Stimulated activated CD8-positive, alpha-beta memory T cell treated with anti-CD3 and anti-CD28 coated beads, Interleukin-15, amount 100 ng/mL, for 48 hours (primary cell): ENCODE measurements around the gene CD8A.

Source experiments
- DNase-seq, 2 donors: peaks; one replicate each; pipeline ENCODE4 v3.0.0-alpha.2; 2020; ENCODE audit warnings: low read depth in 2 of 2

The CD8A gene

DNA sequence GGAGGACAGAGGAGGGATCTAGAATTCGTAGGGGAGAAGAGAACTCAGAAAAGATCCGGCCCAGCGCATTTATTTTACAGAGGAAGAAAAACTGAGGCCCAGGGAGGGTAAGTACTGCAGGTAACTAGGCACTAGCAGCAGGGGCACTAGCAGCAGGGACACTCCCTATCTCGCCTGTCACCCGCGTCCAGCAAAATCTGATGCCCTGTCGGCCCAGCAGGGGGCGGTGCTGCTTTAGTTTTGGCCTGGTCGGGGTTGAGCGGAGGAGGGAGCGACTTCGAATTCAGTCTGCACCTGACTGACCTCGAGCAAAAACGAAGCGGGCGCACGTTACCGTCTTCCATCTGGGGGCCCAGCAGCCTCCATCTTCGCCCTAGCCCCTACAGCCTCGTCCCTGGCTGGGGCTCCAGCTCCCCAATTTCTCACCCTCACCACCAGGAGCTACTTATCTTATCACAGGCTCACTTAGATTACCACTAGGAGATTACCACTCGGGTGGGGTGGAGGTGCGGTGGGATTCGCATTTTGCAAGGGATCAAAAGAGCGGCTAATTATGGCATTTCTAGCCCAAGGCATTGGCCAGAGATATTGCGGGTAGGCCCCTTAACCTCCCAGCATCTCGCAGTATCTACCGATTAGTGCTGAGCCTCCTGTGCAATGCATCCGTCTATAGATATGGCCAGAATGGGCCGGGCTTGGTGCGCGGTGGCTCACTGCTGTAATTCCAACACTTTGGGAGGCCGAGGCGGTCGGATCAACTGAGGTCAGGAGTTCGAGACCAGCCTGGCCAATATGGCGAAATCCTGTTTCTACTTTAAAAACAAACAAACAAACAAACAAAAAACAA lies 17.8 kb upstream of the CD8A start:
- peak; percentile 90 to 93 for DNase-seq

DNA sequence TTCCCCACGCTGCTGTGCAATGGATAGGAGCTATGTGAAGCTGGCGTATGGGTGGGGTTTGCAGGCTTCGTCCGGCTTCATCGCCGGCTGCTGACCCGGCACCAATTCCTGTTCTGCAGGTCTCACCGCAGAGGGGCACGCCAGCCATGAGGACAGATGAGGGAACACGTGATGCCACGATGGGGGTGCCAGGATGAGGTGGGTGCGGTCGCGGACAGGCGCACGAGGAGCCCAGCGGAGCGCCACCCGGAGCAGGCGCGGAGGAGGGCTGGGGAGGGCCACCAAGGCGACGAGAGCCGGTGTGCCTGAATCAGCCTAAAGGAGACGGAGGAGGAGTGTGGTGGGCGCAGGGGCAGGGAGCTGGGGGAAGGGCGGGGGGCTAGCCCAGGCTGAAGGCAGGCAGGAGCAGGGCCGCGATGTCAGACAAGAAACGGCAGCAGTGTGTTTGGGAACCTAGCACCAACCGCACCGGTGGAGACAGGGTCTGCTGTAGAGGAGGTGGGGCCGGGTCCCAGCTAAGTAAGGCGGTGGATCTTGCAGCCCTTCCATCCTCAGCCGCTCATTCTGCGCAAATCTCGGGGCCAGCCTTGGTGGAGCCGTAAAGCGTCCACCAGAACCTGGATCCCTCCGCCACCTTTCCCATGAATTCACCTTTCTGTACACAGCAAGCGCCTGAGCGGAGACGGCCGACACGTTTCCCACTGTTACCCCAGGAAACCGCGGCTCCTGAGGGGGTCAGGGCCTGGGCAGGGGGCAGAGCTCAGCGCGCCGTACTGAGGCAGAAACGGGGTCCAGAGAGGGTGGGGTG lies 17.0 kb upstream of the CD8A start:
- DNase-seq, result peak; percentile 79 to 80

DNA sequence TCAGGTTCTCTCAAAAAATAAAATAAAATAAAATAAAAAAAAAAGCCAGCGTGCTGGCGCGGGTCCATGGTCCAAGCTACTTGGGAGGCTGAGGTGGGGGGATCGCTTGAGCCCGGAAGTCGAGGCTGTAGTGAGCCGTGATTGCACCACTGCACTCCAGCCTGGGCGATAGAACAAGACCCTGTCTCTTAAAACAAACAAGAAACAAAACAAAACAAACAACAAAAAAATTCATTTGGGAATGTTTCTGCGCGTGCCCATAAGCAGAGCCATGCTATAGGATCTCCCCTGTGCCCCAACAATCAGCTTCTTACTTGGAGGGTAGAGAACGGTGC lies 16.4 kb upstream of the CD8A start:
- DNase-seq, result no peak

DNA sequence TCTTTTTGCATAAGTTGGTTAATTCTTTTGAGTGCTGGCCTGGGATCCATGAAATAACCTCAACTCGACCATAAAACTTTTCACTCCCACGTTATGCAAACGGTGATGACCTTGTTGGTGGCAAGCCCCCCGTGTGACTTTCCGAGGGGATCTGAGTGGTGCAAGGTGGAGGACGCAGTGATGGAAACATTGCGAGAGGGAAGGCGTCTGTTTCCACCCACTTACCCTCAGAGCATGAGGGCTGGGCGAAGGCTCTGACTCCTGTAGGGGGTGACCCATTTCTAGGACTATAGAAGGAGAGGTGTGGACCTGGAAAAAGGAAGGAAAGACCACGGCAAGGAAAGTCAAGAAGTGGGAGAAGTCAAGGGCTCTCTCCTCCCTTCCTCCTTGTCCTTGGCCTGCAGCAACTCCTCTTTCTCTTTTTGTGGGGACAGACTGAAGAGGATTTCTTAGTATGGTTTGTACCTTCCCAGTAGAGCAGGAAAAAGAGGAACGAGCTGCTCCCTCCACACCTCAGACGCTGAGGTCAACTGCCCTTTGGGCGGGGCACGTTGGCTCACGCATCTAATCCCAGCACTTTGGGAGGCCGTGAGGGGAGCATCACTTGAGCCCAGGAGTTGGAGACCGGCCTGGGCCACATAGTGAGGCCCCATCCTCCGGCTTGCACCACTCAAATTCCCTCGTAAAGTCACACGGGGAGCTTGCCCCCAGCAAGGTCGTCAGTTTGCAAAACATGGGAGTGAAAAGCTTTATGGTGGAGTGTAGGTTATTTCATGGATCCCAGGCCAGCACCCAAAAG lies 15.5 kb upstream of the CD8A start:
- no peak for DNase-seq

DNA sequence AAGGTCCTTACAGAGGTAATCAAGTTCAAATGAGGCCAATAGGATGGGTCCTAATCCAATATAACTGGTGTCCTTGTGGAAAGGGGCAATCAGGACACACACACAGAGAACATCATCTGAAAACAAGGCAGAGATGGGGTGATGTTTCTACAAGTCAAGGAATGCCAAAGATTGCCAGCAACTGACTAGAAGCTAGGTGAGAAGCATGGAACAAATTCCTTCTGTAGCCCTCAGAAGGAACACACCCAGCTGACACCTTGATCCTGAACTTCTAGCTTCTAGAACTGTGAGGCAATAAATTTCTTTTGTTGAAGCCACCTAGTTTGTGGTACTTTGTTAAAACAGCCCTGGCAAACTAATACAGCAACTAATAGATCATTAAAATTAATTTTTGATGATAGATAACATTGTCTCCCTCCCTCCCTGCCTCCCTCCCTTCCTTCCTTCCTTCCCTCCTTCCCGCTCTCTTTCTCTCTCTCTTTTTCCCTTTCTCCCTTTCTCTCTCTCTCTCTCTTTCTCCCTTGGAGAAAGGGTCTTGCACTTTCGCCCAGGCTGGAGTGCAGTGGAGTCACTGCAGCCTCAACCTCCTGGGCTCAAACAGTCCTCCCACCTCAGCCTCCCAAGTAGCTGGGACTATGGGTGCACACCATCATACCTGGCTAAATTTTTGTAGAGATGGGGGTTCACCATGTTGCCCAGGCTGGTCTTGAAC lies 10.3 kb upstream of the CD8A start:
- no peak for DNase-seq

DNA sequence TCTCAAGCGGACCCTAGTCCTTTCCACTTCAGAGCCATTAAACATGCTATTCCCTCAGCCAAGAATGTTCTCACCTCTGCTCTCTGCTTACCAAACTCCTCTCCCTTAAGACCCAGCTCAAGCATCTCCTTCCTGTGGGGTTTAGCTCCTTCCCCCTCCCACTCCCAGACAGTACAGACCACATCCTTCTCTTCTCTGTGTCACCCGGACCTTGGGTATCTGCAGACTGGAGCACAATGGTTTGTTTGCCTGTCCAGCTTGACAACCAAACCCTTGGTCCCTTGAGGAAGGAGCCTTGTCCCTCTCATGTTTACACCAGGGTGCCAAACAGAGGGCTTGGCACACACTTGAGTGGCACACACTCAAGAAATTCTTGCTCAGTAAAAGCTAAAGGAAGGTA lies 4.1 kb upstream of the CD8A start:
- no peak for DNase-seq

DNA sequence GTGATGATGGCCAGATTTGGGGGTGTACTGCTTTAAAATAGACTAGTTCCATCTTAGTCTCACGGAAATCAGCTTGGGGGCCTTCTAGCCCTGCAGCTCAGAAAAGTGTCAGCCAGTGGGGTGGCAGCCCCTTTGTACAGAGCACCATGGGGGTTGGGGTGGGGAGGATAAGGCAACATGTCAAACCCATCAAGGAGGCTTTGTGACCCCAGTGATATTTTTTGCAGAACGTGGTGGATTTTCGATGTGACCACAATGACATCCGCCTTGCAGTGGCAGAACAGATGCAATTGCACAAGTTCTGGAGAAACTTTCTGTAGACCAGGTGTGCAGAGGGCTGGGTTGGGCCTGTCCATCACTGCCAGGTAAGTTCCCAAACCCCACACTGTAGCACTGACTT lies 3.0 kb upstream of the CD8A start:
- peak in 1 of 2 donors; percentile 14 for DNase-seq

DNA sequence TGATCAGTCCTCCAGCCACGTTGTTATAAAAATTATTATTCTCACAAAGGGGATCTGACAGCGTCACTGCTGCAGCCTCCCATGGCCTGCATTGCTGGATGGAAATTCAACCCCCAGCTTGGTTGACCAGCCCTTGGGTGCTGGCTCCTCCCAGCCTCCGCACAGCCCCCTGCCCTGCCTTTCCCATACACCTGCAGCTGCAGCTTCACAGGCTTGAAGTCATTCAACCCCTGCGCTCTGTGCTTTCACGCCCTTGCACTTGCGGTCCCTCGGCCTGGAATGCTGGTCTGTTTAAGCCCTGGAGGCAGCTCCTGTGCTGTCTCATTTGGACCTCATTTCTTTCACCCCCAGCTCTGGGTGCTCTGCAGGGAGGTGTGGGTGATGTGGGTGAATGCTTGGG lies 860 bp upstream of the CD8A start:
- peak in 1 of 2 donors; percentile 19 for DNase-seq

DNA sequence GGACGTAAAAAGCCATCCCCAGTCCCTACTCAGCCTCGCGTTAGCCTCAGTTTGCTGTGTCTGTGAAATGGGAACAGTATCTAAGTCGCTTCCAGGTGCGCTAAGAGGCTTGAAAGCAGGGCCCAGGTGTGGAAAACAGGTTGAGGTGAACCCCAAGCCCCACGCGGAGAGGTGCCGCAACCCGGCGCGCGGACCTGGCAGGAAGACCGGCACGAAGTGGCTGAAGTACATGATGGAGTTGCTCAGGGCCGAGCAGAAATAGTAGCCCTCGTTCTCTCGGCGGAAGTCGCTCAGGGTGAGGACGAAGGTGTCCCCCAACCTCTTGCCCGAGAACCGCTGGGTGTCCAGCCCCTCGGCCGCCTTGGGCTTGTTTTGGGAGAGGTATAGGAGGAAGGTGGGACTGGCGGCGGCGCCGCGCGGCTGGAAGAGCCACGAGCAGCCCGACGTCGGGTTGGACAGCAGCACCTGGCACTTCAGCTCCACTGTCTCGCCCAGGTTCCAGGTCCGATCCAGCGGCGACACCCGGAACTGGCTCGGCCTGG lies 508 bp downstream of the CD8A start:
- peak in 1 of 2 donors; percentile 20 for DNase-seq

DNA sequence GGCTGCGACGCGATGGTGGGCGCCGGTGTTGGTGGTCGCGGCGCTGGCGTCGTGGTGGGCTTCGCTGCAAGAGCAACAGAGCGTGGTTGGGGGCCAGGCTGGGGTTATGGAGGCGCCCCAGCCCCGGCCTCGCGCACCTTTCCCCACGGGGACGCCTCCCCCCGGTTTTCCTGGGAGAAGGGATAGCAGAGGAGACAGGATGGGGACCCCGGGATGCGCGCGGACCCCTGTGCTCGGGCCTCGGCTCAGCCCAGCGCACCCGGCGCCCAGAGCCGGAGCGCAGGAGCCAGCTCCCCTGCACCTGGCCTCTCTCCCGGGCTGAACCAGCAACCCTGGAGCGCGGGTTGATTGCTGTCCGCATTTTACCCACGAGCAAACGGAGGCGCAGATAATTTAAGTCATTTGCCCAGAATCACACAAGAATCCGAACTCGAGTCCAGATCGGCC lies 1.0 kb downstream of the CD8A start:
- DNase-seq, result no peak

DNA sequence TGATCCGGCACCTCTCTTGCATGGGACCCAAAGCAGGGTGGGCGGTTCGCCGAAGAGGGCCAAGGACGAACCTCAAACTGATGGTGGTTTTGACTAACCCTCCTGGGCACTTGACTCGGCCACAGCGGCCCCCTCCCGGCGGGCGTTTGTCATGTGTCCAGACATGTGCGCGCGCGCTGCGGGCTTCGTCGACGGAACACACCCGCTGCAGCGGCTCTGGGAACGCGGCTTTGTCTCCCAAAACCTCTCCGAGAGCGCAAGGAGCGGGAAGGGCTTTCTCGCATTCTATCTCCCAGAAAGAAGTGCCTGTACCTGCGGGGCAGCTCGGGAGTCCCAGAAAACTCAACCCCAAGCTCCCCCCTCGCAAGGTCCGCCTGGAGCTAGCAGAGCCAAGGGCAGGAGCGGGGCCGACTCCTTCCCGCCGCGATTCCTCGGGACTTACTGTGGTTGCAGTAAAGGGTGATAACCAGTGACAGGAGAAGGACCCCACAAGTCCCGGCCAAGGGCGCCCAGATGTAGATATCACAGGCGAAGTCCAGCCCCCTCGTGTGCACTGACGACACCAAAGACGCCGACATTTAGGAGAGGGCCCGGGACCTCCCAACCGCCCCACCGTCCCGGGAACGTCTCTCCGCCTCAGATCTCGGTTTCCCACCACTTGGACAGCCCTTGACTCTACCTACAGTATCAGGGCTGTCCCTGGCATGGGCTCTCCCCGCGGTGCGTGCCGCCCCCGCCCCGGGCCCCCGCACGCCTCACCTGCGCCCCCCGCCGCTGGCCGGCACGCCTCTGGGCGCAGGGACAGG lies 1.6 kb downstream of the CD8A start:
- peak in 1 of 2 donors; percentile 58 for DNase-seq

DNA sequence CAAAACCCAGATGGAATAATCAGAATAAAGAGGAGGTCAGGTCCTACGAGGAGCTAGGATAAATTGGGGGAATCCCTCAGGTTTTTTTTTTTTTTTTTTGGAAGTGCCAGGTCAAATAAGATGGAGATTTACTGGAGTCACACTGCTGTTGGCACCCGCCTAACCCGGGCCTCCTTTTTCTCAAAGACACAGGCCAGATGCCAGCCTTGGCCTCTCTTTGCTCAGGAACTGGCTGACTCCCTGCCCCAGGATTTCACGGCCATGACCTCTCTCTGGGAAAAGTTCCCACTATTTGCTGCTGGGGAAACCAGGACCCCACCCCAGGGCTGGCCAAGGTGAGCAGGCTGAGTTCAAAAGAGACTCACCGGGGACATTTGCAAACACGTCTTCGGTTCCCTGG lies 2.5 kb downstream of the CD8A start:
- no peak for DNase-seq

DNA sequence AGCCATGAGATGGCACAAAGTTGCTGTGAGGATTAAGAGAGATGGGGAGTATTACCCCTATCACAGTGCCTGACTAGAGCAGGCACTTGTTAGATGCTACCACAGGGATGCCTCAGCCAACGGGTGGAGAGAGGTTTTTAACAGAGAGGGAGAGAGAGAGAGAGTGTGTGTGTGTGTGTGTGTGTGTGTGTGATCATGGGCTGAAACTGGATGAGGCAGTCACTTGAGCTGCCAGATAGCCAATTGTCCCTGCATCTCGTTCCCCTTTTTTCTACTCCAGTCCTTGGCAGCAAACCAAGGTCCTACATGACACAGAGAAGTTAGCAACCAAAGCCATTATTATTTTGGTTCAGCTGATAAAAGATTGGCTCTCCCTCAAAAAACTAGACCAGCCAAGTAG lies 3.0 kb downstream of the CD8A start:
- DNase-seq, result peak in 1 of 2 donors; percentile 19

DNA sequence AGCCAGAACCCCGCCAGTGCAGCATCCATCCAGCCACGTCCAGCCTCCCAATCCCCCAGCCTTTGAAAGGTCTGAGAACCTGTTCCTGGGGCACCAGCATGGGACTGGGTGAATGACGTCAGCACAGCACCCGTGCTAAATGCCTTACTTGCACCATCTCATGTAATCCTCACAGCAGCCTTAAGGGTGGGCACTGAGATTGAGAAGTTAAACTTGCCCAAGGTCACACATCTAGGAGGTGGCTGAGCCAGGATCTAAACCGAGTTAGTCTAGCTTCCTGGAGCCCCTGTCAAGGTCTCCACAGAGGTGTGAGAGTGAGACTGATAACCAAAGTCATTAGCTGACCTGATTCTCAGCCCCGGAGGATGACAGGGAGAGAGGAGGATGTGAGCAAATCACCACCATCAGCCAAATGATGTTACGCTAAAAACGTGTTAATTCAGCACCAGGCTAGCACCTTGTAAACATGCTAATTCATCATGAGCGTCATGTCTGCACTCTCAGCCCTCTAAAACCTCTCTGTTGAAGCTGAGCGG lies 4.6 kb downstream of the CD8A start:
- peak in 1 of 2 donors; percentile 61 for DNase-seq

DNA sequence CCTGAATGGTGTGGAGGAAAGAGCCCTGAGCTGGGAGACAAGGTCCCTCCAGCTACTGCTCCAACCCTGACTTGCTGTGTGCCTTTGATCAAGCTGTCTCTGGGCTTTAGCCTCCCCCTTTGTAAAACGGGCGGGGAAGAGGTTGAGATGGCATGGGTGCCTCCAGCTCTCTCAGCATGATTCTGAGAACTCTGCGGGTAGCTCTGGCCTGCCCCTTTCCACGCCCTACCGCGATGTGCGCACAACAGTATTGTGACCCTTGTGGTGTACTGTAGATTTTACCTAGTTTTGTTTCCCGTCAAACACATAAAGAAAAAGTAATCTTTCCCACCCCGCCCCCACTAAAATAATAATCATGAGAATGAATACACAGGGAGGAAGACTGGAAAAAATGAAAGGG lies 5.3 kb downstream of the CD8A start:
- peak; percentile 75 to 81 for DNase-seq

DNA sequence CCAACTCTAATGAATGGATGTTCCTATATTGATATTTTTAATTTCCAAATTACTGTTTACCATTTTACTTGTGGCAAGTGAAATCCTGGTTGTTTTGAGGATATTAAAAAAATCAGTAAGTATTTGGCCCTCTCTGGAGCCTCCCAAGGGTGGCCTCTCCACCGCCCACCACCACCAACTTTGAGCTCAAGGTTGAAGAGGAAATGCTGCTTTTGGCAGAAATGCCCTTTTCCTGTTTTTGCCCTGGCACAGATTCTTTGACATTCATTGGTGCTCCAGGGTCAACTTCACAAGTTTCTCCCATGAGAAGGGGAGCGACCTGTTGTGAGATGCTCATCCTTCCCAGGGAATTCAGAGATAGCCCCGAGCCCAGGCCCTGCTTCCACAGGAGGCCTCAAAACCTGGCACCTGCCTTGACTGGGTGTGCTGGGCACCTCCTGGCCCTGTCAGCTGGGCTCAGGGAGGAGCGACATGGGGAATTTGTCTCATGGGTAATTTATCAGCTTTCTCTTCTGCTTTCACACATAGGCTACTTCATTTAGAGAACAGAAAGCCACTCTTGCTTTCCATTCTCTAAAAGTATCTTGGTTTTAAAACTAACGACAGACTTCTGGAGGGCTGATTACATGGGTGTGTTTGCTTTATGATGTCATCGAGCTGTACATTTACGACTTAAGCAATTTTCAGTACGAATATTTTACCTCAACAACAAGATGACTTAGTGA lies 6.9 kb downstream of the CD8A start:
- peak in 1 of 2 donors; percentile 39 for DNase-seq

DNA sequence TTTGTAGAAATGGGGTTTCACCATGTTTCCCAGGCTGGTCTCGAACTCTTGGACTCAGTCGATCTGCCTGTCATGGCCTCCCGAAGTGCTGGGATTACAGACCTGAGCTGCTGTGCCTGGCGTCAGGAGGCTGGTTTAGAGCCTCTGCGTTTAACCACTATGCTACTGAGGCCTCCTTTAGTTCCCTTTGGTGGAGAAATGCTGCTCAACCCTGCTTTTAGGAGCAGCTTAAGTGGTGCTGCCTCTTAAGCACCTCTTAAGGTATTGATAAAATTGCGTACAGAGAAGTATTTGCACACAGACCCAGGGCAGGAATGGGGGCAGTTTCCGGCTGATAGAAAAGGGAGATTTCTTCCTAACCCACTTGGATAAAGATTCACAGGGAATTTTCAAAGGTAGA lies 8.0 kb downstream of the CD8A start:
- DNase-seq, result no peak

DNA sequence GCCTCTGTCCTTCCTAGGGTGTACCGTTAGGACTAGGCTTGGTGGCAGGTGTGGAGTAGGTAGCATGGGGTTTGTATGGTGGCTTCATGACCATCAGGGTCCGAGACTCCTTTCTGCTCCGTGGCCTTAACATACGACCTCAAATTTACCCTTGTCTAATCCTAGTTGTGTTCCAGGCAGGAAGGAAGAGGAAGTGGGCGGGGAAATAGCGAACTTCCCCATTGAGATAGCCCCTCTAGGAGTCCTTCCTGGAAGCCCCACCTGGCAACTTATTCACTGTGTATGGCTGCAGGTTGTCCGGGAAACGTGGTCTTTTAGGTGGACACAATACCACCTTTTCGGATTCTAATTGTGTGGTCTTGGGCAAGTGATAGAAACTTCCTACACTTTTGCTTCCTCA lies 9.3 kb downstream of the CD8A start:
- DNase-seq, result no peak

DNA sequence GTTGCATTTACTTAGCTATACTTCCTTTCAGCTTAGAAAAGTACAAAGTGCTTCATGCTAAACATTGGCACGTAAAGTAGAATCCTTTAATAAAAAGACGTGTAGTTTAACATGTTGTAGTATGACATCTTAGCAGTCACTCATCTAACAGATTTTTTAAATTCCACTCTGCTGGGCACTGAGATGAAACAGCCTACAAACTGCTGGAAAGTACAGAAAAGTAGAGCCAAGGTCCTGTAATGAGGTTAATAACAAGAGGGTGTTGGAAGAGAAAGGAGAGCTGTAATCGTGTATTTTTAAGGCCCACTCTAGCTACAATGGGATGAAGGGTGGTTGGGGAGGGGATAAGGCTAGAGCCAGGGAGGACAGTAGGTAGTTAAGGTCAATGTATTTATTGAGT lies 10.7 kb downstream of the CD8A start:
- DNase-seq, result no peak

DNA sequence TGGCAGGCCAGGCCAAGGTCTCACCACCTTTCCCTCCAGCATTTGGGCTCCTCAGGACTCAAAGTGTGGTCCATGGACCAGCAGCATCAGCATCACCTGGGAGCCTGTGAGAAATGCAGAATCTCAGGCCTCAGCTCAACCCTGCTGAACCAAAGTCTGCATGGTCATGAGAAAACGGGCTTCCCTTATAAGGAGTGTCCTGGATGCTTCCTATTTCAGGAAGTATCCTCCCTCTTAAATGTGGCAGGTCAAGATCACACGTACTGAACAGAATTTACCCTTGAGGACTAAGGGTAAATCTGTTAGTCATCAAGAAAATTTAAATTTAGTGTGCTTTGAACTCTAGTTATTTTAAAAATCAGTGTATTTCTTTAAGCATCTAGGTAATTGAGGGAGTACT lies 11.8 kb downstream of the CD8A start:
- no peak for DNase-seq
